ENCODE data around the gene SPECC1L. TPM values are rescaled to one million over a fixed set of nuclear protein-coding genes. Genes with fewer than 3 reads are reported as not detected.
A peak's percentile ranks its signal among the peaks of the same experiment; 100 is the strongest.

Gene SPECC1L
- total and polyA plus RNA-seq, 10 of the 15 experiments (the other 5 are each of a cell fraction or from before 2014, with no cell fraction given) = 1.9 to 40.6 (median 19.1) TPM

DNA sequence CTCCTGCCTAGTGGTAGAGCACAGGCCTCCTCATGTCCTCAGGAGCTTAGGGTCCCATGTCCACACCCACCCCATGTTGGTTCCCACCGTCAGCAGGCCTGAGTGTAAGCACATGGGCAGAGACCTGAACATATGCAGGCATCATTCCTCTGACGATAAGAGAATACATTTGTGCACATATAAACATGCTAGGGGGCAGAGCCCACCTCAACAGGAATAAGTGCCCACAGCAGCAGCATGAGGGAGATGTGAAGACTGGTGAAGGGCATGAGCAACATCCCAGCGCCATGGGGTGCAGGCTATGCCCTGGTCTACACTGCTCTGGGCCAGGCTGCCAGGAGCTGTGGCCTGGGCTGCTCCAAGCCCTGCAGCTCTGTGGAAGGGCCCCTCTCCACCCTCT lies 173.6 kb downstream of the SPECC1L start:
- TF ChIP-seq IKZF2 (IDR thresholded peaks at IDR 0.05) = no peak
- no peak for TF ChIP-seq RAD51 (IDR thresholded peaks at IDR 0.05)
- TF ChIP-seq POLR2A (IDR thresholded peaks at IDR 0.05; ENCODE audit: low read depth, low read length) = peak; percentile 44; the same call in 1 of the 2 replicates
- 0 out of 2 replicates have a peak, but pooled peaks have one; percentile 47 for TF ChIP-seq POLR2AphosphoS2 (IDR thresholded peaks at IDR 0.05; ENCODE audit: low read depth, low read length)
- no peak overlapping the region for H3K27ac ChIP-seq (ENCODE audit: control insufficient read depth, insufficient read depth)
- DNase-seq (ENCODE audit: low read depth, low spot score) (no peak), ATAC-seq (no peak; the same call in 2 of the 3 replicates), FAIRE-seq (no peak)
- H3K9me3 ChIP-seq (replicated peaks; ENCODE audit: control insufficient read depth, insufficient read depth, low read length) = no peaks in the 10 kb centered on the region
- H3K27me3 ChIP-seq (replicated peaks in 1 of 2; ENCODE audit: control insufficient read depth in 2 of 2, insufficient read depth in 2 of 2, low read length in 1 of 2) = no peaks in the 10 kb centered on the region
- ChIA-PET CTCF (interaction anchor here (0.6 to 2.1 kb wide), 3 partner anchors 9 to 21 kb away, joined by 3 to 5 read pairs (median 4); no protein-coding TSS in a partner anchor), SMC1A (ENCODE audit: uncharacterized antibody, unreplicated experiment) (interaction anchor here (1.1 kb wide), 2 partner anchors 14 to 22 kb away, joined by 3 read pairs; no protein-coding TSS in a partner anchor), POLR2A (interaction anchor here (0.8 to 2.3 kb wide), 2 partner anchors 17 to 19 kb away, joined by 3 to 7 read pairs; partner anchors contain the start of gene ADORA2A), RAD21 (ENCODE audit: unreplicated experiment) (no interaction called here)
- in situ Hi-C loops (cut with MboI) (no loop called here), intact Hi-C loops (cut with micrococcal nuclease; ENCODE audit: unreplicated experiment) (no loop called here)
- H4K20me1 ChIP-seq (ENCODE audit: control insufficient read depth, insufficient read depth) = no peaks in the 10 kb centered on the region; the same call in 1 of the 2 replicates
- no peak overlapping the region for H3K4me3 ChIP-seq
- H3K4me1 ChIP-seq (ENCODE audit: control insufficient read depth, insufficient read depth, low read length) = no peaks in the 10 kb centered on the region
- no peak overlapping the region for H3K4me2 ChIP-seq (ENCODE audit: control insufficient read depth, insufficient read depth)
- WGBS (ENCODE audit: insufficient coverage, insufficient replicate concordance, low lambda C conversion rate, missing lambda C conversion rate) = 80% methylated on average over 3 of the region's 3 CpGs
- H3K9ac ChIP-seq (ENCODE audit: control insufficient read depth, insufficient read depth, low read length) = no peak overlapping the region
- H2AFZ ChIP-seq (ENCODE audit: control insufficient read depth, low read depth, low read length) = no peak overlapping the region
- H3K36me3 ChIP-seq (ENCODE audit: control insufficient read depth in 2 of 2, insufficient read depth in 2 of 2, low read length in 1 of 2) = peaks cover 15 to 18% of the 10 kb centered on the region in 2 experiments
- no TSS peak for BruUV-seq (replicated peaks)
- no peaks in the 10 kb centered on the region; the same call in 1 of the 2 replicates for H3K79me2 ChIP-seq (ENCODE audit: control insufficient read depth, insufficient read depth, low read length)

GRCh38 chr22:24444729-24445466 lies 174.3 kb downstream of the SPECC1L start:
- ATAC-seq (no peak), FAIRE-seq (no peak), DNase-seq (ENCODE audit: low read depth, low spot score) (no peak)
- Histone ChIP-seq H3K79me2 (ENCODE audit: control insufficient read depth, insufficient read depth, low read length) (no peaks in the 10 kb centered on the region; the same call in 1 of the 2 replicates), H3K9ac (ENCODE audit: control insufficient read depth, insufficient read depth, low read length) (no peak overlapping the region), H4K20me1 (ENCODE audit: control insufficient read depth, insufficient read depth) (no peaks in the 10 kb centered on the region; the same call in 1 of the 2 replicates), H2AFZ (ENCODE audit: control insufficient read depth, low read depth, low read length) (no peak overlapping the region), H3K27ac (ENCODE audit: control insufficient read depth, insufficient read depth) (no peak overlapping the region), H3K27me3 (replicated peaks in 1 of 2; ENCODE audit: control insufficient read depth in 2 of 2, insufficient read depth in 2 of 2, low read length in 1 of 2) (no peaks in the 10 kb centered on the region), H3K4me1 (ENCODE audit: control insufficient read depth, insufficient read depth, low read length) (no peaks in the 10 kb centered on the region), H3K36me3 (ENCODE audit: control insufficient read depth in 2 of 2, insufficient read depth in 2 of 2, low read length in 1 of 2) (peaks cover 15 to 17% of the 10 kb centered on the region in 2 experiments), H3K4me2 (ENCODE audit: control insufficient read depth, insufficient read depth) (no peak overlapping the region), H3K4me3 (no peak overlapping the region), H3K9me3 (replicated peaks; ENCODE audit: control insufficient read depth, insufficient read depth, low read length) (no peaks in the 10 kb centered on the region)
- ChIA-PET POLR2A (interaction anchor here (2.3 kb wide), 1 partner anchor 17 kb away, joined by 7 read pairs; the partner anchor contains the start of gene ADORA2A), SMC1A (ENCODE audit: uncharacterized antibody, unreplicated experiment) (interaction anchor here (1.3 to 1.6 kb wide), 2 partner anchors 9 to 63 kb away, joined by 3 to 4 read pairs; no protein-coding TSS in a partner anchor), RAD21 (ENCODE audit: unreplicated experiment) (no interaction called here), CTCF (interaction anchor here (0.9 to 2.1 kb wide), 3 partner anchors 10 to 67 kb away, joined by 3 to 5 read pairs (median 4); no protein-coding TSS in a partner anchor)
- intact Hi-C loops (cut with micrococcal nuclease; ENCODE audit: unreplicated experiment) = no loop called here
- no TSS peak for BruUV-seq (replicated peaks)
- in situ Hi-C loops (cut with MboI) = no loop called here
- TF ChIP-seq POLR2A (IDR thresholded peaks at IDR 0.05; ENCODE audit: low read depth, low read length) (0 out of 2 replicates have a peak, but pooled peaks have one; percentile 3), MEF2B (IDR thresholded peaks at IDR 0.05; ENCODE audit: partially characterized antibody, poor library complexity, severe bottlenecking) (no peak)
- WGBS (ENCODE audit: insufficient coverage, insufficient replicate concordance, low lambda C conversion rate, missing lambda C conversion rate) = 89% methylated on average over 12 of the region's 12 CpGs
